Esophagus squamous epithelium (tissue), 4 donors: Measurements from ENCODE around the gene HES5.

Experiments
- POLR2A ChIP-seq, 4 donors: fragments of 450-650 bp; IDR thresholded peaks; one replicate each; pipeline ENCODE4 v1.6.1; 2017; ENCODE audit warnings: antibody characterized with exemption in 4 of 4, mild to moderate bottlenecking in 4 of 4, moderate library complexity in 3 of 4
- TF ChIP-seq, protein P1 (sequence below), 6 experiments: fragments of 450-650 bp in 4 of 6; fragments of 200-600 bp in 2 of 6; sonication (generic) in 2 of 6; IDR thresholded peaks; one replicate each; pipeline ENCODE4 v1.5.1; 2016 to 2019; ENCODE audit warnings: antibody characterized with exemption in 6 of 6, mild to moderate bottlenecking in 4 of 6, moderate library complexity in 4 of 6

DNA sequence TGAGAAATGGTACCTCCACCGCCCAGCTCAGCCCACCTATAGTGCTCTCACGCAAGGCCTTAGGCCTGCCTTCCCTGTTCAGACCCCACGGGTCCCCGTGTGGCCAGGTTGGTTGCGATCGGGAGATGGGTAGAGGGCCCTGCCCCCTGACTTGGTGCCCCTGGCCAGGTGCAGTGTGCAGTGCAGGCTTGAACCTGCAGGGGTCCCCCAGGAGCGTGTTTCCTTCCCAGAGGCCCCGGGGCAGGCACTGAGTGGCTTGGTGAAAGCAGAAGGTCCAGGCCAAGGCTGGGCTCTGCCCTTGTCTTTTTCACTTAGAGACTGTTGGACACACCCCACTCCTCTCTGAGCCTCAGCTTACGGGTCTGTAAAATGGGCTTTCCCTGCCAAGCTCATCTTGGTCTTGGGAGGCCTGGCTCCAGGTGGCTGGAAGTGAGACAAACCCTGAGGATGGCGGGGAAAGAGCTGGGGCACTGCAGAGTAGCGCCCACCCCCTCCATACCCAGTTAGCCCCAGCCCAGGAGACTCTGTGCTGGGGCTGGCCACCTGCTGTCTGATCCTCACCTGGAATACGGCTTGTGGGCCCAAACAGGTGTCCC, 9.3 kb upstream of the HES5 start:
- TF ChIP-seq, protein P1, sequence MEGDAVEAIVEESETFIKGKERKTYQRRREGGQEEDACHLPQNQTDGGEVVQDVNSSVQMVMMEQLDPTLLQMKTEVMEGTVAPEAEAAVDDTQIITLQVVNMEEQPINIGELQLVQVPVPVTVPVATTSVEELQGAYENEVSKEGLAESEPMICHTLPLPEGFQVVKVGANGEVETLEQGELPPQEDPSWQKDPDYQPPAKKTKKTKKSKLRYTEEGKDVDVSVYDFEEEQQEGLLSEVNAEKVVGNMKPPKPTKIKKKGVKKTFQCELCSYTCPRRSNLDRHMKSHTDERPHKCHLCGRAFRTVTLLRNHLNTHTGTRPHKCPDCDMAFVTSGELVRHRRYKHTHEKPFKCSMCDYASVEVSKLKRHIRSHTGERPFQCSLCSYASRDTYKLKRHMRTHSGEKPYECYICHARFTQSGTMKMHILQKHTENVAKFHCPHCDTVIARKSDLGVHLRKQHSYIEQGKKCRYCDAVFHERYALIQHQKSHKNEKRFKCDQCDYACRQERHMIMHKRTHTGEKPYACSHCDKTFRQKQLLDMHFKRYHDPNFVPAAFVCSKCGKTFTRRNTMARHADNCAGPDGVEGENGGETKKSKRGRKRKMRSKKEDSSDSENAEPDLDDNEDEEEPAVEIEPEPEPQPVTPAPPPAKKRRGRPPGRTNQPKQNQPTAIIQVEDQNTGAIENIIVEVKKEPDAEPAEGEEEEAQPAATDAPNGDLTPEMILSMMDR (IDR thresholded peaks at IDR 0.05): peak in 3 of 6 experiments; percentile 7 to 40 (median 11)
- TF ChIP-seq POLR2A (IDR thresholded peaks at IDR 0.05): no peak
